ENCODE data around the gene RAP1GAP2. TPM values are rescaled to one million over a fixed set of nuclear protein-coding genes. Genes with fewer than 3 reads are reported as not detected.

RAP1GAP2 gene
- total RNA-seq, 2 experiments from 2014 or later, result 0.31 to 0.50 TPM

GRCh38 chr17:2860883-2861282 lies 64.6 kb downstream of the RAP1GAP2 start:
- Mint-ChIP-seq H3K27me3 (peaks cover 5% of the 10 kb centered on the region), H3K36me3 (ENCODE audit: low read depth) (no peaks in the 10 kb centered on the region), H3K27ac (no peak overlapping the region), H3K9me3 (no peaks in the 10 kb centered on the region), H3K4me1 (ENCODE audit: low read depth) (no peaks in the 10 kb centered on the region), H3K4me3 (no peak overlapping the region)
- no peak for TF ChIP-seq CTCF (IDR thresholded peaks at IDR 0.05)
- intact Hi-C loops (cut with micrococcal nuclease), result no loop called here
- ATAC-seq (no peak), DNase-seq (no peak)
- CTCF ChIA-PET, result no interaction called here
- POLR2A ChIA-PET, result interaction anchor here (0.6 kb wide), 1 partner anchor 75 kb away, joined by 5 read pairs; no protein-coding TSS in a partner anchor

- Mint-ChIP-seq H3K4me3 (no peak overlapping the region), H3K9me3 (no peaks in the 10 kb centered on the region), H3K27me3 (no peaks in the 10 kb centered on the region), H3K36me3 (ENCODE audit: low read depth) (no peaks in the 10 kb centered on the region), H3K27ac (no peak overlapping the region), H3K4me1 (ENCODE audit: low read depth) (no peaks in the 10 kb centered on the region)
- DNase-seq (no peak), ATAC-seq (no peak)
- TF ChIP-seq CTCF (IDR thresholded peaks at IDR 0.05), result no peak
- ChIA-PET CTCF (interaction anchor here (1.3 to 2.4 kb wide), 2 partner anchors 13 to 151 kb away, joined by 4 to 14 read pairs; no protein-coding TSS in a partner anchor), POLR2A (no interaction called here)
- intact Hi-C loops (cut with micrococcal nuclease), result no loop called here
Measured at GRCh38 chr17:2862197-2862596, 66.0 kb downstream of the RAP1GAP2 start.

- no peaks in the 10 kb centered on the region for H3K9me3 Mint-ChIP-seq
- ATAC-seq (no peak), DNase-seq (no peak)
- H3K27ac Mint-ChIP-seq, result no peak overlapping the region
- POLR2A ChIA-PET, result no interaction called here
- H3K36me3 Mint-ChIP-seq (ENCODE audit: low read depth), result no peaks in the 10 kb centered on the region
- no peaks in the 10 kb centered on the region for H3K4me1 Mint-ChIP-seq (ENCODE audit: low read depth)
- no peak for TF ChIP-seq CTCF (IDR thresholded peaks at IDR 0.05)
- H3K4me3 Mint-ChIP-seq, result no peak overlapping the region
- no peaks in the 10 kb centered on the region for H3K27me3 Mint-ChIP-seq
- CTCF ChIA-PET, result interaction anchor here (2.4 kb wide), 1 partner anchor 14 kb away, joined by 14 read pairs; no protein-coding TSS in a partner anchor
- intact Hi-C loops (cut with micrococcal nuclease), result no loop called here
Measured at GRCh38 chr17:2863204-2863603, 67.0 kb downstream of the RAP1GAP2 start.

- no peaks in the 10 kb centered on the region for H3K36me3 Mint-ChIP-seq (ENCODE audit: low read depth)
- no peaks in the 10 kb centered on the region for H3K9me3 Mint-ChIP-seq
- intact Hi-C loops (cut with micrococcal nuclease), result no loop called here
- H3K27me3 Mint-ChIP-seq, result no peaks in the 10 kb centered on the region
- no peaks in the 10 kb centered on the region for H3K4me1 Mint-ChIP-seq (ENCODE audit: low read depth)
- H3K27ac Mint-ChIP-seq, result no peak overlapping the region
- no peak for TF ChIP-seq CTCF (IDR thresholded peaks at IDR 0.05)
- no peak for DNase-seq
- CTCF ChIA-PET, result interaction anchor here (1.2 to 1.6 kb wide), 2 partner anchors 16 to 17 kb away, joined by 3 read pairs; no protein-coding TSS in a partner anchor
- no peak for ATAC-seq
- H3K4me3 Mint-ChIP-seq, result no peak overlapping the region
- POLR2A ChIA-PET, result no interaction called here
Measured at GRCh38 chr17:2865228-2865627, 69.0 kb downstream of the RAP1GAP2 start.

- H3K27ac Mint-ChIP-seq, result no peak overlapping the region
- no peaks in the 10 kb centered on the region for H3K27me3 Mint-ChIP-seq
- H3K4me3 Mint-ChIP-seq, result no peak overlapping the region
- intact Hi-C loops (cut with micrococcal nuclease), result no loop called here
- H3K4me1 Mint-ChIP-seq (ENCODE audit: low read depth), result no peaks in the 10 kb centered on the region
- no peaks in the 10 kb centered on the region for H3K9me3 Mint-ChIP-seq
- no peak for ATAC-seq
- ChIA-PET CTCF (no interaction called here), POLR2A (no interaction called here)
- no peaks in the 10 kb centered on the region for H3K36me3 Mint-ChIP-seq (ENCODE audit: low read depth)
- DNase-seq, result no peak
- no peak for TF ChIP-seq CTCF (IDR thresholded peaks at IDR 0.05)
Measured at GRCh38 chr17:2867441-2868424, 71.5 kb downstream of the RAP1GAP2 start.

Measured in activated CD8-positive, alpha-beta T cell treated with anti-CD3 and anti-CD28 coated beads for 36 hours (primary cell).